K562 (cell line): ENCODE results near the gene MS4A18. TPM values are rescaled to one million over a fixed set of nuclear protein-coding genes. Genes with fewer than 3 reads are reported as not detected.

Experiments used
- polyA plus RNA-seq, 8 experiments: library from polyadenylated mRNA; depleted of rRNA in 4 of 8; stranded (reverse) in 5 of 8; unstranded in 3 of 8; fragments of >200 nt; fragmentation: Nextera tagmentation in 2 of 8; fragmentation: Illumina TruSeq in 1 of 8; extraction: Ambion mirVana in 2 of 8; extraction: Trizol in 1 of 8; gene quantifications; 2 replicates each; pipeline versions ENCODE4 v1.2.1 to v1.2.3, GENCODE V29; 2011 to 2014; ENCODE audit warnings: inconsistent platforms in 1 of 8, missing spikeins in 1 of 8
- total RNA-seq, 7 experiments: library from RNA; depleted of rRNA in 6 of 7; stranded (reverse); fragments of >200 nt in 6 of 7; fragmentation: Illumina TruSeq in 2 of 7; extraction: Trizol in 2 of 7; gene quantifications; 2 replicates each; pipeline versions ENCODE4 v1.2.1 to v1.2.3, GENCODE V29; 2011 to 2021; ENCODE audit warnings: low replicate concordance in 1 of 7

The MS4A18 gene
- total and polyA plus RNA-seq, 9 of the 15 experiments (the other 6 are each of a cell fraction or from before 2014, with no cell fraction given), result not detected

Other genes with a start within 250 kb of the MS4A18 start
Only the 7 nearest of the 13 such genes appear.
- gene MS4A8, start 25.1 kb upstream of the MS4A18 start, total RNA-seq (2014; rRNA removed), result not detected in 2 replicates
- not detected in 2 replicates for gene MS4A8, start 25.1 kb upstream of the MS4A18 start, total RNA-seq (2014; rRNA removed; fragmentation: Illumina TruSeq; extraction: Trizol)
- not detected in 2 replicates for gene MS4A8, start 25.1 kb upstream of the MS4A18 start, total RNA-seq (2015; rRNA removed; fragmentation: Illumina TruSeq; extraction: Trizol)
- gene MS4A8, start 25.1 kb upstream of the MS4A18 start, total RNA-seq (2021), result not detected in 2 replicates
- gene MS4A8, start 25.1 kb upstream of the MS4A18 start, polyA plus RNA-seq (2011; rRNA removed), result not detected in 2 replicates
- not detected in 2 replicates for gene MS4A8, start 25.1 kb upstream of the MS4A18 start, polyA plus RNA-seq (2014; fragmentation: Illumina TruSeq; extraction: Trizol)
- not detected for gene MS4A8, start 25.1 kb upstream of the MS4A18 start, polyA plus RNA-seq (2014; fragmentation: Nextera tagmentation; extraction: Ambion mirVana)
- not detected in 2 replicates for gene MS4A8, start 25.1 kb upstream of the MS4A18 start, polyA plus RNA-seq (2014; rRNA removed)
- gene MS4A15, start 32.1 kb downstream of the MS4A18 start, total RNA-seq (2014; rRNA removed), result not detected in 2 replicates
- gene MS4A15, start 32.1 kb downstream of the MS4A18 start, total RNA-seq (2014; rRNA removed; fragmentation: Illumina TruSeq; extraction: Trizol), result not detected in 2 replicates
- not detected in 2 replicates for gene MS4A15, start 32.1 kb downstream of the MS4A18 start, total RNA-seq (2015; rRNA removed; fragmentation: Illumina TruSeq; extraction: Trizol)
- gene MS4A15, start 32.1 kb downstream of the MS4A18 start, total RNA-seq (2021), result not detected in 2 replicates
- gene MS4A15, start 32.1 kb downstream of the MS4A18 start, polyA plus RNA-seq (2011; rRNA removed), result not detected in 2 replicates
- gene MS4A15, start 32.1 kb downstream of the MS4A18 start, polyA plus RNA-seq (2014; fragmentation: Illumina TruSeq; extraction: Trizol), result not detected in 2 replicates
- not detected for gene MS4A15, start 32.1 kb downstream of the MS4A18 start, polyA plus RNA-seq (2014; fragmentation: Nextera tagmentation; extraction: Ambion mirVana)
- gene MS4A15, start 32.1 kb downstream of the MS4A18 start, polyA plus RNA-seq (2014; rRNA removed), result not detected in 2 replicates
- gene MS4A10, start 60.6 kb downstream of the MS4A18 start, total RNA-seq (2014; rRNA removed), result not detected in 2 replicates
- gene MS4A10, start 60.6 kb downstream of the MS4A18 start, total RNA-seq (2014; rRNA removed; fragmentation: Illumina TruSeq; extraction: Trizol), result not detected in 2 replicates
- not detected in 2 replicates for gene MS4A10, start 60.6 kb downstream of the MS4A18 start, total RNA-seq (2015; rRNA removed; fragmentation: Illumina TruSeq; extraction: Trizol)
- gene MS4A10, start 60.6 kb downstream of the MS4A18 start, total RNA-seq (2021), result not detected in 2 replicates
- gene MS4A10, start 60.6 kb downstream of the MS4A18 start, polyA plus RNA-seq (2011; rRNA removed), result not detected in 2 replicates
- not detected in 2 replicates for gene MS4A10, start 60.6 kb downstream of the MS4A18 start, polyA plus RNA-seq (2014; fragmentation: Illumina TruSeq; extraction: Trizol)
- not detected for gene MS4A10, start 60.6 kb downstream of the MS4A18 start, polyA plus RNA-seq (2014; fragmentation: Nextera tagmentation; extraction: Ambion mirVana)
- not detected in 2 replicates for gene MS4A10, start 60.6 kb downstream of the MS4A18 start, polyA plus RNA-seq (2014; rRNA removed)
- 85.1 and 104 TPM in 2 replicates for gene CCDC86, start 117.4 kb downstream of the MS4A18 start, total RNA-seq (2014; rRNA removed)
- 7.3 and 8.6 TPM in 2 replicates for gene CCDC86, start 117.4 kb downstream of the MS4A18 start, total RNA-seq (2014; rRNA removed; fragmentation: Illumina TruSeq; extraction: Trizol)
- 19.8 and 23.1 TPM in 2 replicates for gene CCDC86, start 117.4 kb downstream of the MS4A18 start, total RNA-seq (2015; rRNA removed; fragmentation: Illumina TruSeq; extraction: Trizol)
- gene CCDC86, start 117.4 kb downstream of the MS4A18 start, total RNA-seq (2021), result 102 and 114 TPM in 2 replicates
- 25.2 and 34.9 TPM in 2 replicates for gene CCDC86, start 117.4 kb downstream of the MS4A18 start, polyA plus RNA-seq (2011; rRNA removed)
- 90.5 and 97.8 TPM in 2 replicates for gene CCDC86, start 117.4 kb downstream of the MS4A18 start, polyA plus RNA-seq (2014; fragmentation: Illumina TruSeq; extraction: Trizol)
- gene CCDC86, start 117.4 kb downstream of the MS4A18 start, polyA plus RNA-seq (2014; fragmentation: Nextera tagmentation; extraction: Ambion mirVana), result 1 to 10 TPM; 4.6 to 6.4 TPM
- 76.8 and 80.6 TPM in 2 replicates for gene CCDC86, start 117.4 kb downstream of the MS4A18 start, polyA plus RNA-seq (2014; rRNA removed)
- 1.9 and 2.5 TPM in 2 replicates for gene PTGDR2, start 131.2 kb downstream of the MS4A18 start, total RNA-seq (2014; rRNA removed)
- 0.64 and 0.80 TPM in 2 replicates for gene PTGDR2, start 131.2 kb downstream of the MS4A18 start, total RNA-seq (2014; rRNA removed; fragmentation: Illumina TruSeq; extraction: Trizol)
- 0.87 and 1.1 TPM in 2 replicates for gene PTGDR2, start 131.2 kb downstream of the MS4A18 start, total RNA-seq (2015; rRNA removed; fragmentation: Illumina TruSeq; extraction: Trizol)
- gene PTGDR2, start 131.2 kb downstream of the MS4A18 start, total RNA-seq (2021), result 2.6 and 3.0 TPM in 2 replicates
- 1.7 and 1.9 TPM in 2 replicates for gene PTGDR2, start 131.2 kb downstream of the MS4A18 start, polyA plus RNA-seq (2011; rRNA removed)
- gene PTGDR2, start 131.2 kb downstream of the MS4A18 start, polyA plus RNA-seq (2014; fragmentation: Illumina TruSeq; extraction: Trizol), result 1.6 TPM in 2 replicates
- under 1 TPM; 0.51 to 0.55 TPM for gene PTGDR2, start 131.2 kb downstream of the MS4A18 start, polyA plus RNA-seq (2014; fragmentation: Nextera tagmentation; extraction: Ambion mirVana)
- 0.82 and 1.9 TPM in 2 replicates for gene PTGDR2, start 131.2 kb downstream of the MS4A18 start, polyA plus RNA-seq (2014; rRNA removed)
- gene ZP1, start 142.8 kb downstream of the MS4A18 start, total RNA-seq (2014; rRNA removed), result not detected in 2 replicates
- not detected in 2 replicates for gene ZP1, start 142.8 kb downstream of the MS4A18 start, total RNA-seq (2014; rRNA removed; fragmentation: Illumina TruSeq; extraction: Trizol)
- not detected in 2 replicates for gene ZP1, start 142.8 kb downstream of the MS4A18 start, total RNA-seq (2015; rRNA removed; fragmentation: Illumina TruSeq; extraction: Trizol)
- not detected in 2 replicates for gene ZP1, start 142.8 kb downstream of the MS4A18 start, total RNA-seq (2021)
- 0.11 and 0.12 TPM in 2 replicates for gene ZP1, start 142.8 kb downstream of the MS4A18 start, polyA plus RNA-seq (2011; rRNA removed)
- gene ZP1, start 142.8 kb downstream of the MS4A18 start, polyA plus RNA-seq (2014; fragmentation: Illumina TruSeq; extraction: Trizol), result not detected in 2 replicates
- gene ZP1, start 142.8 kb downstream of the MS4A18 start, polyA plus RNA-seq (2014; fragmentation: Nextera tagmentation; extraction: Ambion mirVana), result not detected
- 0.15 TPM in 1 of 2 replicates, not detected in the other for gene ZP1, start 142.8 kb downstream of the MS4A18 start, polyA plus RNA-seq (2014; rRNA removed)
- 93.5 and 122 TPM in 2 replicates for gene PRPF19, start 181.9 kb downstream of the MS4A18 start, total RNA-seq (2014; rRNA removed)
- gene PRPF19, start 181.9 kb downstream of the MS4A18 start, total RNA-seq (2014; rRNA removed; fragmentation: Illumina TruSeq; extraction: Trizol), result 58.4 and 68.0 TPM in 2 replicates
- gene PRPF19, start 181.9 kb downstream of the MS4A18 start, total RNA-seq (2015; rRNA removed; fragmentation: Illumina TruSeq; extraction: Trizol), result 84.9 and 89.6 TPM in 2 replicates
- gene PRPF19, start 181.9 kb downstream of the MS4A18 start, total RNA-seq (2021), result 193 and 208 TPM in 2 replicates
- 31.5 and 61.8 TPM in 2 replicates for gene PRPF19, start 181.9 kb downstream of the MS4A18 start, polyA plus RNA-seq (2011; rRNA removed)
- 212 and 213 TPM in 2 replicates for gene PRPF19, start 181.9 kb downstream of the MS4A18 start, polyA plus RNA-seq (2014; fragmentation: Illumina TruSeq; extraction: Trizol)
- 10 to 100 TPM in 1 of 2 experiments, 1 to 10 TPM in 1; 9.4 to 16.5 TPM for gene PRPF19, start 181.9 kb downstream of the MS4A18 start, polyA plus RNA-seq (2014; fragmentation: Nextera tagmentation; extraction: Ambion mirVana)
- 73.1 and 73.2 TPM in 2 replicates for gene PRPF19, start 181.9 kb downstream of the MS4A18 start, polyA plus RNA-seq (2014; rRNA removed)